GM12878 (cell line): Measurements from ENCODE around the gene FBXL19.

Experiments used
- BCL11A ChIP-seq: IDR thresholded peaks from 2 replicates; pipeline ENCODE4 v1.6.1; 2011; ENCODE audit warnings: low read depth, low read length
- FOXK2 ChIP-seq: fragments of 450-650 bp; IDR thresholded peaks from 2 replicates; pipeline ENCODE4 v1.6.1; 2017; ENCODE audit warnings: mild to moderate bottlenecking, moderate library complexity
- GABPA ChIP-seq: IDR thresholded peaks from 2 replicates; pipeline ENCODE4 v1.6.1; 2014; ENCODE audit warnings: antibody characterized with exemption, low read depth, mild to moderate bottlenecking, inconsistent platforms
- KDM1A ChIP-seq: fragments of 200-600 bp; sonication (generic); IDR thresholded peaks from 2 replicates; pipeline ENCODE4 v1.6.1; 2016; ENCODE audit warnings: borderline replicate concordance
- POLR2A ChIP-seq: IDR thresholded peaks from 2 replicates; pipeline ENCODE4 v1.6.1; 2011; ENCODE audit warnings: low read depth, mild to moderate bottlenecking, low read length
- POLR2AphosphoS5 ChIP-seq: IDR thresholded peaks from 2 replicates; pipeline ENCODE4 v1.6.1; 2011; ENCODE audit warnings: mild to moderate bottlenecking, low read length, inconsistent platforms
- RCOR1 ChIP-seq: conservative IDR thresholded peaks from 2 replicates; pipeline ENCODE4 v1.6.1; 2012; ENCODE audit warnings: low read depth, low read length, improper control_type of control experiment
- ZSCAN29 ChIP-seq: fragments of 450-650 bp; IDR thresholded peaks from 2 replicates; pipeline ENCODE4 v1.6.1; 2017; ENCODE audit warnings: mild to moderate bottlenecking, moderate library complexity
- TF ChIP-seq, protein P1 (sequence below): fragments of 450-650 bp; IDR thresholded peaks from 2 replicates; pipeline ENCODE4 v1.6.1; 2017; ENCODE audit warnings: mild to moderate bottlenecking, moderate library complexity
- TF ChIP-seq, protein P2 (sequence below): IDR thresholded peaks from 2 replicates; pipeline ENCODE4 v1.6.1; 2011; ENCODE audit warnings: low read depth, mild to moderate bottlenecking, low read length, moderate library complexity, borderline replicate concordance; ENCODE audit errors: extremely low read depth
- TF ChIP-seq, protein P3 (sequence below), 3 experiments: IDR thresholded peaks in 2 of 3; conservative IDR thresholded peaks in 1 of 3; 2 replicates each; pipeline ENCODE4 v1.5.1; 2011; ENCODE audit warnings: low read depth in 3 of 3, low read length in 3 of 3, mild to moderate bottlenecking in 3 of 3, control low read depth in 2 of 3, moderate library complexity in 2 of 3, inconsistent platforms in 1 of 3, mixed read lengths in 1 of 3; ENCODE audit not compliant: control insufficient read depth in 2 of 3, insufficient read depth in 1 of 3; ENCODE audit errors: extremely low read depth in 1 of 3
- TF ChIP-seq, protein P4 (sequence below): fragments of 450-650 bp; IDR thresholded peaks from 2 replicates; pipeline ENCODE4 v1.6.1; 2016; ENCODE audit warnings: mild to moderate bottlenecking
- TF ChIP-seq, protein P5 (sequence below): fragments of 450-650 bp; formaldehyde crosslinking; IDR thresholded peaks from 2 replicates; pipeline ENCODE4 v1.4.0; 2020; ENCODE audit warnings: mild to moderate bottlenecking, moderate library complexity

DNA sequence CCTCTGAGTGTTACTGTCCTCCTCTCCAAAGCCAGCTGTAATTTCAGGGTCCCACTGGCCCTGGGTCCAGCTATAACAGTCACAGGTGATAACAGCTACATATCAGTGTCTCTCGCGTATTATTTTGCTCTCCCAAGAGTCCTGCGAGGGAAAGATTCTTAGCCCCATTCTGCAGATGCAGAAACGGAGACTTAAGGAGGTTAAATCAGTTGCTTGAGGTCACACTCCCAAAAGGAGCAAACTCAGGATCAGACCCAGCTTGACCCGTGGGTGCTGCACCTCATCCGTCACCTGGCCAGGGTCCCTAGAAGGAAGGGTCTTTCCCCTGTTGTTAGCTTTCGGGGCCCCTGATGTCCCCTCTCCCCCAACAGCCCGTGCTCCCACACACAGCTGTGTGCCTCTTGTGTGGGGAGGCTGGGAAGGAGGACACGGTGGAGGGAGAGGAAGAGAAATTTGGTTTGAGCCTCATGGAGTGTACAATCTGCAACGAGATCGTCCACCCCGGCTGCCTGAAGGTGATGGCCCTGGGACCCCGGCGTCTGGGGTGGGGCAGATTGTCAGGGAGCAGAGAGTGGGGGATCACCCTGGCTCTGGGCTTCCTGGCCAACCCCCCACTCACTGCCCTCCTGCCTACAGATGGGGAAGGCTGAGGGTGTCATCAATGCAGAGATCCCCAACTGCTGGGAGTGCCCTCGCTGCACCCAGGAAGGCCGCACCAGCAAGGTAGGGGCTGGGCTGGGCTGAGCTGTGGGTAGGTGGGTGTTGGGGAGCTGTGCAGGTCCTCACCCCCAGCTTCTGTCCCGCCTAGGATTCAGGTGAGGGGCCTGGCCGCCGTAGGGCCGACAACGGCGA lies 3.8 kb downstream of the FBXL19 start:
- TF ChIP-seq, protein P1, sequence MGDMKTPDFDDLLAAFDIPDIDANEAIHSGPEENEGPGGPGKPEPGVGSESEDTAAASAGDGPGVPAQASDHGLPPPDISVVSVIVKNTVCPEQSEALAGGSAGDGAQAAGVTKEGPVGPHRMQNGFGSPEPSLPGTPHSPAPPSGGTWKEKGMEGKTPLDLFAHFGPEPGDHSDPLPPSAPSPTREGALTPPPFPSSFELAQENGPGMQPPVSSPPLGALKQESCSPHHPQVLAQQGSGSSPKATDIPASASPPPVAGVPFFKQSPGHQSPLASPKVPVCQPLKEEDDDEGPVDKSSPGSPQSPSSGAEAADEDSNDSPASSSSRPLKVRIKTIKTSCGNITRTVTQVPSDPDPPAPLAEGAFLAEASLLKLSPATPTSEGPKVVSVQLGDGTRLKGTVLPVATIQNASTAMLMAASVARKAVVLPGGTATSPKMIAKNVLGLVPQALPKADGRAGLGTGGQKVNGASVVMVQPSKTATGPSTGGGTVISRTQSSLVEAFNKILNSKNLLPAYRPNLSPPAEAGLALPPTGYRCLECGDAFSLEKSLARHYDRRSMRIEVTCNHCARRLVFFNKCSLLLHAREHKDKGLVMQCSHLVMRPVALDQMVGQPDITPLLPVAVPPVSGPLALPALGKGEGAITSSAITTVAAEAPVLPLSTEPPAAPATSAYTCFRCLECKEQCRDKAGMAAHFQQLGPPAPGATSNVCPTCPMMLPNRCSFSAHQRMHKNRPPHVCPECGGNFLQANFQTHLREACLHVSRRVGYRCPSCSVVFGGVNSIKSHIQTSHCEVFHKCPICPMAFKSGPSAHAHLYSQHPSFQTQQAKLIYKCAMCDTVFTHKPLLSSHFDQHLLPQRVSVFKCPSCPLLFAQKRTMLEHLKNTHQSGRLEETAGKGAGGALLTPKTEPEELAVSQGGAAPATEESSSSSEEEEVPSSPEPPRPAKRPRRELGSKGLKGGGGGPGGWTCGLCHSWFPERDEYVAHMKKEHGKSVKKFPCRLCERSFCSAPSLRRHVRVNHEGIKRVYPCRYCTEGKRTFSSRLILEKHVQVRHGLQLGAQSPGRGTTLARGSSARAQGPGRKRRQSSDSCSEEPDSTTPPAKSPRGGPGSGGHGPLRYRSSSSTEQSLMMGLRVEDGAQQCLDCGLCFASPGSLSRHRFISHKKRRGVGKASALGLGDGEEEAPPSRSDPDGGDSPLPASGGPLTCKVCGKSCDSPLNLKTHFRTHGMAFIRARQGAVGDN = no peak
- no peak for TF ChIP-seq RCOR1
- TF ChIP-seq, protein P2, sequence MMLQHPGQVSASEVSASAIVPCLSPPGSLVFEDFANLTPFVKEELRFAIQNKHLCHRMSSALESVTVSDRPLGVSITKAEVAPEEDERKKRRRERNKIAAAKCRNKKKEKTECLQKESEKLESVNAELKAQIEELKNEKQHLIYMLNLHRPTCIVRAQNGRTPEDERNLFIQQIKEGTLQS = no peak
- TF ChIP-seq KDM1A = no peak
- TF ChIP-seq, protein P3, sequence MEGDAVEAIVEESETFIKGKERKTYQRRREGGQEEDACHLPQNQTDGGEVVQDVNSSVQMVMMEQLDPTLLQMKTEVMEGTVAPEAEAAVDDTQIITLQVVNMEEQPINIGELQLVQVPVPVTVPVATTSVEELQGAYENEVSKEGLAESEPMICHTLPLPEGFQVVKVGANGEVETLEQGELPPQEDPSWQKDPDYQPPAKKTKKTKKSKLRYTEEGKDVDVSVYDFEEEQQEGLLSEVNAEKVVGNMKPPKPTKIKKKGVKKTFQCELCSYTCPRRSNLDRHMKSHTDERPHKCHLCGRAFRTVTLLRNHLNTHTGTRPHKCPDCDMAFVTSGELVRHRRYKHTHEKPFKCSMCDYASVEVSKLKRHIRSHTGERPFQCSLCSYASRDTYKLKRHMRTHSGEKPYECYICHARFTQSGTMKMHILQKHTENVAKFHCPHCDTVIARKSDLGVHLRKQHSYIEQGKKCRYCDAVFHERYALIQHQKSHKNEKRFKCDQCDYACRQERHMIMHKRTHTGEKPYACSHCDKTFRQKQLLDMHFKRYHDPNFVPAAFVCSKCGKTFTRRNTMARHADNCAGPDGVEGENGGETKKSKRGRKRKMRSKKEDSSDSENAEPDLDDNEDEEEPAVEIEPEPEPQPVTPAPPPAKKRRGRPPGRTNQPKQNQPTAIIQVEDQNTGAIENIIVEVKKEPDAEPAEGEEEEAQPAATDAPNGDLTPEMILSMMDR (IDR thresholded peaks at IDR 0.05 in 2 of 3, conservative IDR thresholded peaks at IDR 0.05 in 1 of 3; ENCODE audit: control insufficient read depth in 2 of 3, extremely low read depth in 1 of 3, insufficient read depth in 1 of 3, low read depth in 3 of 3, low read length in 3 of 3) = no peak
- no peak for TF ChIP-seq FOXK2
- TF ChIP-seq ZSCAN29 = no peak
- TF ChIP-seq, protein P4, sequence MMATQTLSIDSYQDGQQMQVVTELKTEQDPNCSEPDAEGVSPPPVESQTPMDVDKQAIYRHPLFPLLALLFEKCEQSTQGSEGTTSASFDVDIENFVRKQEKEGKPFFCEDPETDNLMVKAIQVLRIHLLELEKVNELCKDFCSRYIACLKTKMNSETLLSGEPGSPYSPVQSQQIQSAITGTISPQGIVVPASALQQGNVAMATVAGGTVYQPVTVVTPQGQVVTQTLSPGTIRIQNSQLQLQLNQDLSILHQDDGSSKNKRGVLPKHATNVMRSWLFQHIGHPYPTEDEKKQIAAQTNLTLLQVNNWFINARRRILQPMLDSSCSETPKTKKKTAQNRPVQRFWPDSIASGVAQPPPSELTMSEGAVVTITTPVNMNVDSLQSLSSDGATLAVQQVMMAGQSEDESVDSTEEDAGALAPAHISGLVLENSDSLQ = no peak
- no peak for TF ChIP-seq GABPA
- TF ChIP-seq BCL11A = no peak
- TF ChIP-seq POLR2AphosphoS5 = no peak
- no peak for TF ChIP-seq POLR2A
- TF ChIP-seq, protein P5, sequence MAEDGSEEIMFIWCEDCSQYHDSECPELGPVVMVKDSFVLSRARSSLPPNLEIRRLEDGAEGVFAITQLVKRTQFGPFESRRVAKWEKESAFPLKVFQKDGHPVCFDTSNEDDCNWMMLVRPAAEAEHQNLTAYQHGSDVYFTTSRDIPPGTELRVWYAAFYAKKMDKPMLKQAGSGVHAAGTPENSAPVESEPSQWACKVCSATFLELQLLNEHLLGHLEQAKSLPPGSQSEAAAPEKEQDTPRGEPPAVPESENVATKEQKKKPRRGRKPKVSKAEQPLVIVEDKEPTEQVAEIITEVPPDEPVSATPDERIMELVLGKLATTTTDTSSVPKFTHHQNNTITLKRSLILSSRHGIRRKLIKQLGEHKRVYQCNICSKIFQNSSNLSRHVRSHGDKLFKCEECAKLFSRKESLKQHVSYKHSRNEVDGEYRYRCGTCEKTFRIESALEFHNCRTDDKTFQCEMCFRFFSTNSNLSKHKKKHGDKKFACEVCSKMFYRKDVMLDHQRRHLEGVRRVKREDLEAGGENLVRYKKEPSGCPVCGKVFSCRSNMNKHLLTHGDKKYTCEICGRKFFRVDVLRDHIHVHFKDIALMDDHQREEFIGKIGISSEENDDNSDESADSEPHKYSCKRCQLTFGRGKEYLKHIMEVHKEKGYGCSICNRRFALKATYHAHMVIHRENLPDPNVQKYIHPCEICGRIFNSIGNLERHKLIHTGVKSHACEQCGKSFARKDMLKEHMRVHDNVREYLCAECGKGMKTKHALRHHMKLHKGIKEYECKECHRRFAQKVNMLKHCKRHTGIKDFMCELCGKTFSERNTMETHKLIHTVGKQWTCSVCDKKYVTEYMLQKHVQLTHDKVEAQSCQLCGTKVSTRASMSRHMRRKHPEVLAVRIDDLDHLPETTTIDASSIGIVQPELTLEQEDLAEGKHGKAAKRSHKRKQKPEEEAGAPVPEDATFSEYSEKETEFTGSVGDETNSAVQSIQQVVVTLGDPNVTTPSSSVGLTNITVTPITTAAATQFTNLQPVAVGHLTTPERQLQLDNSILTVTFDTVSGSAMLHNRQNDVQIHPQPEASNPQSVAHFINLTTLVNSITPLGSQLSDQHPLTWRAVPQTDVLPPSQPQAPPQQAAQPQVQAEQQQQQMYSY (CRISPR knock-in tag) = no peak
